HG03159 (cell line): ENCODE data around the gene EXOC3L2.

Source experiments
- ATAC-seq: cut with Tn5 transposase; IDR thresholded peaks from one replicate; pipeline ENCODE4 v1.9.1; 2021; ENCODE audit warnings: mild to moderate bottlenecking, moderate library complexity; ENCODE audit not compliant: unreplicated experiment

EXOC3L2 gene

DNA sequence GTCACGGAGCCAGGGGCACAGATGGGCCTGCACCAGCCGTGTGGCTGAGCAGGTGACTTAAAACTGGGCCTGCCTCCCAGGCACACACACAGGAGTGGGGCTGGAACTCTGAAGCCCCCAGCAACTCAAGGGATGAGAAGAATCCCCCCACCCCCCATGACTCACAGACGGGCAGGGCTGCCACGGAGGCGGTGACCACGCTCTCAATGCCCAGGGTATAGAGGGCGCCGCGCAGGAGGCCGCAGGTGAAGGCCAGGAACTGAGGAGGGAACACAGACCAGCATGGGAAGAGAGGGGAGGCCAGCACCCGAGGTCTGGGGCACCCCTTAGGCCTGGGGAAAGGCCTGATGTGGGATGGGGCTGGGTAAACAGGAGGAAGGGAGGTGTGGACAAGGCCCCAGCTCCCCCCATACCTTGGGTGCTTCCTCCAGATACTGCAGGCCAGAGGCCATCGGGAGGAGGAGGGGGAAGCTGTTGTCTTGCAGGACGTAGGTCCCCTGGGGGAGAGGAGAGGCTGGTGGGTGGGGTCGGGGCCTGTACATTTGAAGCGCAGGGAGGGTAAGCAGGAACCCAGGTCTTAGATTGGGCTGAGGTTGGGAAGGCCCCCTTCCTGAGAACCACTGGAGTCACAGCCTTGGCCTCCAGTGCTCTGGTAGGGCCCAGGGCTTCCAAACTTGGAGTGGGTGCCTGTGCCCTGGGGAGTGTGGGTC is 81.3 kb downstream of the EXOC3L2 start:
- ATAC-seq: no peak

GRCh38 chr19:45163156-45163555 is 82.1 kb downstream of the EXOC3L2 start:
- no peak for ATAC-seq

- ATAC-seq: no peak
These were observed 82.5 kb downstream of the EXOC3L2 start for GRCh38 chr19:45162608-45163143.
